Activated effector memory CD4-positive, alpha-beta T cell treated with anti-CD3 and anti-CD28 coated beads, Interleukin-2, amount 50 U/mL, for 16 hours (primary cell): ENCODE data around the gene PTPRM.

Source experiments
- DNase-seq: peaks from one replicate; pipeline ENCODE4 v3.0.0-alpha.2; 2020

PTPRM gene

GRCh38 chr18:8307960-8308359, 740.8 kb downstream of the PTPRM start:
- no peak for DNase-seq

DNA sequence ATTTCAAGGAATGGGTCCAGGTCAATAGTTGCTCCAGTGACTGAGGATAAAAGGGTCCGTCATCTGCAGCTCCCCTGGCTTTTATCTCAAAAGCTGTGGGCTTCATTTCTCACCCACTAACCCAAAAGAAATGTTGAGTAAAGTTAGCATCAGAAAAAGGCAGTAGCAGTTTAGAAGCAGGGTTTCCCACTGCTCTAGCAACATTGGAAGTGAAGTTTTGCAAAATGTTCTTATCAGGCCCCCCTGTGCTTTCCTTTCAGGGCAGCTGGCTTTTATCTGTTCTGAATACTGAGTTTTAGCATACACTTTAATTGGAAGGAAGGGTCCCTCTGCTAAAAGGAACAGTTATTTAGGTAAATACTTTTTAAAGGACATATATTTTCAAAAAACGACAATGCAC, 745.9 kb downstream of the PTPRM start:
- DNase-seq, result no peak

DNA sequence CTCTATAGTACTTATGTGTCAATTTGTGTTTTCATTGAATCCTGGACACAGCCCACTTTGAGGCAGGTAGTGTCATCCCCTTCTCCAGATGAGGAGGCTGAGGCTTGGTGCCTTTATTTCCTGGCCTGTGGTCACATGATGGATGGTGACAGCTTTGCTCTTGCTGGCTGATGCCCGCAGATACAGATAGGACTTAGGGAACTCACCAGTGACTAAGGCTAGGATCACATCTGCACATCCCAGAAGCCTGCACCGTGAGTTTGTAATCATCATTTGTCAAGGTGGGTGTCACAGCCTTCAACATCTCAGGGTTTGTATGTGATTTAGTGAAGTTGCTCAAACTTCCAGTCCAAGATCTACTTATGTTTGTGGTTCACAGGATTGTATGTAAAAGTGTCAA, 747.0 kb downstream of the PTPRM start:
- DNase-seq, result no peak

DNA sequence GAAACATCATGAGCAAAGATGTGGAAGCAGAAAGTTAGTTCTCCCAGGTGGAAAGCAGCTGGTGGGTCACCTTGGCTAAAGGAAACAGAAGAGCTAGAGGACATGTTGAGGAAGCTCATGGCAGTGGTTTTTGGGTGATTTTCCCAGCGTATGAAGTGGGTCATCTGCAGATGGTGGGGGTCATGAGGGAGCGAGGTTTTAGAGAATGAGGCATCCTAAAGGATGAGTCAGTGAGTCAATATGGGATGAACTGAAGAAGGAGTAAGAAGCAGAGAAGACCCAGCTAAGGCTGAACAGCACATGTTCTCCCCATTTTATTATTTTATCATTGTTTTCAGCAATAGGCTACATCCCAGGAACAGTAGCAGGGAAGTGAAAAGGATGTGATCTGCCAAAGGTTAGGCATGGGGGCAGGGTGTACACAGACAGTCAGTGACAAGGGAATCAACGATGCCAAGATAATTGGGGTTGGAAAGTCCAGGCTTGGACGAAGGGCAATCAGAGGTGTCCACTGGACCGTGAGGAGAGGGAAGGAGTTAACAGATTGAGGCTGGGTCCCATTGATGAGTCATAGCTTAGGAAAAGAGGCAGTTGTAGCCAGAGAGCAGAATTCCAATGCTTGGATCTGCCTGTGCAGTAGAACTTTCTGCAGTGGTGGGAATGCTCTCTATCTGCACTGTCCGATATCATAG, 752.8 kb downstream of the PTPRM start:
- DNase-seq, result no peak

DNA sequence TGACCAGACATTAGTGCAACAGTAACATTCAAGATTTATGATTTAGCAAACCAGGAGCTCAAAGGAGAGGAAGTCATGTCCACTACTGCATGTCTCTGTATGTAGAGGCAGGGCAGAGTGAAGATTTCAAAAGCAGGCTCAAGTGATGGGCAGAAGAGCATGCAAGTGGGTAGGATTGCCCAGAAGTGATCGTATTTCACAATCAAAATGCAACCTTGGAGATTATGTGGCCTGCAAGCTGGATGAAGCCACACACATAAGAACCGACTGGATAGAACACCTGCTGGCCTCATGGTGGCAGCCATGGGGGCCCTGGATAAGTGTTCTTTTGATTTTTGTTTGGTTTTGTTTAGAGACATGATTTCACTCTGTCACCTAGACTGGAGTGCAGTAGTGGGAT, 755.4 kb downstream of the PTPRM start:
- DNase-seq, result no peak

DNA sequence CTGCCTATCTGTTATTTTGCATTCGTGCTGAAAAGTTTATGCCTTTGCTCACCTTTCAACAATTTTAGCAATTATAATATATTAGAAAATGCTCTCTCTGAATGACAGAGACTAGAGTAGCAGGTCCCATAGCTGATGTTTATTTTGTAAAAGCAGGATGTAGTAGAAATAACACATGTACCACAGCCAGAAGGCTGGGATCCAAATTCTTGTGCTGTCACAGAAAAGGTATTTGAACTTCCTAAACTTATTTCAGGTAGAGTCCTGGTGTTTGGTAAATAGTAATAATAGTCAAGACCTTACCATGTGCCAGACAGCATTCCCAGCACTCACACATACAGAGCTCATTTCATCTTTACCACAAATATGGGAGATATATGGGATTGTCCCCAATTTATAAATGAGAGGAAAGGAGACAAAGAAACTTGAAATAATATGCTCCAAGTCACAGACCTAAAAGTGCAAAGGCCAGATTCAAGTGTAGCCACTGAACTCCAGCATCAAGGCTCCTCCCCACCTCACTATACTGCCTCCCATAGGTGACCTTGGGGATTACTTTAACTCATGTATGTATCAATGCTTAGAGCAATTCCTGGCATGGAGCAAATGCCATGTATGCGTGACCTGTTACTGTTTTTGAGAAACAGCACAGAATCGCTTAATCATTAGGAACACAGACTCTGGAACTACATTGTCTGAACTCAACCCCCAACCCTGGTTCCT, 757.4 kb downstream of the PTPRM start:
- no peak for DNase-seq

DNA sequence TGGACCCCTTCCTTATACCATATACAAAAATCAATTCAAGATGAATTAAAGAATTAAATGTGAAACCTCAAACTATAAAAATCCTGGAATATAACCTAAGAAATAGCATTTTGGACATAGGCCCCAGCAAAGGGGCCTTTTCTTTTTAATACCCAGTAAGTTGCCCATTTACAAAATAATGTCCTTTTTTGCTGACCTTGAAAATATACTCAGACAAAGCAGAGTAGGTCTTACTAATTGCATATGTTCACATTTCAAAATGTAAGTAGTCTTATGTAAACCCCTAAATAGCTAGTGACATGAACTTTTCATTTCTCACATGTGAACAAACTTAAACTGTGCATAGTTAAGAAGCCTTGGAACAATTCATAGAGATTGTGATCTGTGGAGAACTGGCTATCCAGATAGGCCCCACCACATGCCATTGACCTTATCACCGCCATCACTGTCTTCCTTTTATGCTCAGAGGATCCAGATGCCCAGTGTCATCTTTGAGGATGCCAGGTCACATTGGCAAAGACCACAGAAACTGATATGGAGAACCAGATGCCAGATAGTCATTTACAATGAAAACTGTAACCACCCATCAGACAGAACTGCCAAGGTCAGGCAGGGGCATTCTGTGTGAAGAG, 759.8 kb downstream of the PTPRM start:
- DNase-seq, result no peak

GRCh38 chr18:8328126-8328525, 761.0 kb downstream of the PTPRM start:
- no peak for DNase-seq

DNA sequence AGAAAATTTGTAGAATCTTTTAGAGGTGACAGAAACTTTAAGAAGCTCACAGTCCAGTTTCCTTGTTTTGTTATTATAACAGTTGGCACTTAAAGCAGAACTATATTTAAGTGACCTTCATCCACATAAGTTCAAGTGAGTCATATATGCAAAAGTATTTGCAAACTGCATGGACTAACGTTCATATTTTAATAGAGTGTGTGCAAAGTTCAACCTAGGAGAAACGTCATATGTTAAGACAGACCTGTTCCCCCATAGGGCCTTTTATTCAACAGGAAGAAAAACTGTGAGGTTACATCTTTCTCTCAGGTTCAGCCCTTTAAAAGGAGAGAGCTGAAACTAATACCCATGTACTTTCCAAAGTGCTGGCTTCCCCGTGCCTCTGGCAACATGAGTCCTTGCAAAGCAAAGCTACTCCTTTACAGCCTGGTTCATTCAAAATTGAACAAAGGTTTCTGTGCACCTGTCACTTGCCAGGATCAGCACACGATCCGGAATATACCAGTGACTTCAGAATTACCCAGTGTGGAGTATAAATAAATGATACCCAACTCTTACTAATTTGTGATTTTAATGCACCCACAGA, 762.2 kb downstream of the PTPRM start:
- DNase-seq, result no peak

DNA sequence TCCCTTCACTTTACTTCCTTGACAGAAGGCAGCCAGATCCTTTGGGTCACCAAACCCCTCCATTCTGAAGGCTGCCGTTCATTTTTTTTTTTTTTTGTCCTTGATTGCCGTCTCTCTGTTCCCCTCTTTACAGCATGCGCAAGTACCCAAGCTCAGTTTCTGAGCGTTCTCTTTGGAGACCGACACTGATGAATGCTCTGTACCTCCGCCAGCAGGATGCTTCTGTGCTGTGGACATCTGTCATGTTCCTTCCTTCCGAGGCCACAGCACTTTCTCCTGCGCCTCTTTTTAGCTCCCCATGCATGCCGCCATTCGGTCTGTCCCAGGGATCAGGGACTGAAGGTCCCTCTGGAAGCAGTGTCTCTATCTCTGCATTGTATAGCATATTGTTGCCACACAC, 763.5 kb downstream of the PTPRM start:
- no peak for DNase-seq

GRCh38 chr18:8332286-8332685, 765.2 kb downstream of the PTPRM start:
- DNase-seq, result no peak

DNA sequence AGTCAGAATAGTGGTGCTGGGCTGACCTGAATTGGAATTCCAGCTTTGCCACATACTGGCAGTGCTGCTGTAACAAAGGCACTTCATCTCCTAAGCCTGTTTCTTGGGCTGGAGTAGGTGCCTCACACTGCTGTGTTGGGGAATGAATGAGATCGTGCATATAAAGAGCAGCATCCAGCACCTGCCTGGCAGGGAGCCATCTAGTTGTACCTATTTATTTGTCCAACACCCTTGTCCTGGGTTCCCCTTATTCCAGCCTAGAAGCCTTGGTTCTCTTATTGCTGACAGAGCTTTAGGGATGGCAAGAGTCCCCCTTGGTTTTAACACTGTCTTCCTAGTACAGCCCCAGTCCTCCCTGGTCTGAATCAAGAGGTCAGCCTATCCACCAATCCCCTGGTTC, 766.8 kb downstream of the PTPRM start:
- DNase-seq, result no peak

- DNase-seq, result no peak
Observed at GRCh38 chr18:8337211-8337610, 770.1 kb downstream of the PTPRM start.

DNA sequence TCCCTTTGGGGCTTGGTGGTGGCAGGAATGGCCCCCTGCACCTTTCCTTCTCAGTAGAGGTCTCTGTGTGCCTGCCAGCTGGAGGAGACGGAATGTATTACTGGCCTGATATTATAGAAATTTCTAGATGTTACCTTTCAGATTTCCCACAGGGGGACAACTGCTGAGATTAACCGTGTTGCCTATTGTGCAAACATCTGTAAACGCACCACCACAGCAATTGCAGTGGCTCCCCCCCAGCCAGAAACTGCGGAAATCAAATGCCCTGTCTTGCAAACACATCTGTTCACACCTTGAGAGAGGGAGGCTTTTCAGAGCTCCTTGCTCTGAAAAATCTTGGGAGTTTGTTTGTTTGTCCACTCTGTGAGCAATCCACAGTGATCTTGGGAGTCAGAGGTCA, 772.1 kb downstream of the PTPRM start:
- no peak for DNase-seq

DNA sequence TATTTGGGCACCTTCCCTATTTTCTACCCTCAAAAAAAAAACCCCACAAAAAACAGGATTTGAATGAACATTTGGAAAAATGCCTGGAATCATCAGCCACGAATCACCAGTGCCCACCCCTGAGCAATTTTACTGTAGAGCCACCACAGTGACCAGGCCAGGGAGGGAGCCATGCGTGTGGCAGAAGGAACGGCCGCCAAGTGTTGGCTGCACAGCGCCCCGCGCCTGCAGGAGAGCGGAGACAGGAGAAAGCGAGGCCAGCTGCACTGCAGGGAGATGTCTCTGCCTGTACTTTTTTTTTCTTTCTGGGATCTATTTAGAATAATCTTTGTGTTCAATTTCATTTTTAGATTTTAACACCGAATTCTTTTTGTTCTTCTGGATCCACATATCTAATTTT, 772.8 kb downstream of the PTPRM start:
- no peak for DNase-seq

DNA sequence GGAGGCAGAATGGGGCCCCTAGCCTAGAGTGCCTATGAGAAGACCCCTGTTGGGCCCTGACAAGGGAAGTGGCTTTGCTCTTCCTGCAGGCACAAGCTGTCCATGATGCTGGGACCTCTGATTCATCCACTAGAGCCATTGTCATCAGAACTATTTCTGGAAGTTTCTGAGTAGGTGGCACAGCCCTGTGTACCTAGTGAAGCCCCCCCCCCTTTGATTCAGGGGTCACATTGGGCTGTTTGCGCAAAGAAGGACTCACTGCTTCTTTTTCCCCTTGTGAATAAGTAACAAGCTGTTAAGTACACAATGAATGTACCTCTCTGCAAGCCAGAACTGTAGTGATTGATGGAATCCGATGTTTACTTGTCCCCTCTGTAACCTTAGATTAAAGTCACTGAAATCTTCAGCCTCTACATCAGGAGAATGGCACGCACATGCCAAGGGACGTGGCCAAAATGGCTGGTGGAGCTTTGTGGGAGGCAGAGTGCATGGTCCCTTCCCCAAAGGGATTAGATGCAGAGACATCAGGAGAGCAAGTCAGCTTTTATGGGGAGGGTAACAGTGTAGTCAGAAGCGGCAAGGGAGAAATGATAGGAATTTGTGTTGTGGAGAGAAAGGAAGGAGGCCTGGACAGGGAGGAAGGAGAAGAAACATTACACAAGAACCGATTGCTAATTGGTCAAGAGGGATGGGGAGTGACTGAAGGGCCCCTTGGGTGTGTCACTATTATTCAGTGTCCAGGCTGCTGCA, 774.5 kb downstream of the PTPRM start:
- no peak for DNase-seq

DNA sequence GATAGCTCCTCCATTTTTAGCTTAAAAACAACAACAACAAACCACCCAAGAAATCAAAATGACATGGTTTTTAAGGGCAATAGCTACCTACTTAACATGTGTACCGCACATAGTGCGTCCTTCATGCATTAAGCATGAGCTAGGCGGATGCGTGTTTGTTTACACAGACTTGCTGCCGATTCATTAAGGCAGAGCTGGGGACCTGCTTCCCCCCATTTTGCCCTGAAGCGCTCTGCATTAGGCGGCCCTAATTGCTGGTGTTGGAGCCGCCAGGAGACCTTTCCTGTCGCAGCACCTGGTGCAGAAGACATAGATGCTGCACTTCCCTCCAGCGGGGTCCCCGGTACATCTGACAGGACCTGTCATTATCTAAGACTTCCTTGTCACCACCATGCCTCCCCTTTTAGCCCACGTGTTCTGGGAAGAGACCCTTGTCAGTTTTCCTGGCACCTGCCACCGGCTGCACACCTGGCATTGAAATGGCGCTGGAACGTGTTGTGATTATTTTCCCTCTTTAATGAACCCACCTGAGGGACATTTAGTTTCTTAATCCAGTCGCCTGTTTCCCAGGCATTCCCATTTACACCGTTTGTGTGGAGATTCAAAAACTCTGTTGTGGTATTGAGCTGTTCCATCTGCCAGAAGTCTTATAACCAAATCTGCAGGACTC, 781.1 kb downstream of the PTPRM start:
- DNase-seq, result no peak

DNA sequence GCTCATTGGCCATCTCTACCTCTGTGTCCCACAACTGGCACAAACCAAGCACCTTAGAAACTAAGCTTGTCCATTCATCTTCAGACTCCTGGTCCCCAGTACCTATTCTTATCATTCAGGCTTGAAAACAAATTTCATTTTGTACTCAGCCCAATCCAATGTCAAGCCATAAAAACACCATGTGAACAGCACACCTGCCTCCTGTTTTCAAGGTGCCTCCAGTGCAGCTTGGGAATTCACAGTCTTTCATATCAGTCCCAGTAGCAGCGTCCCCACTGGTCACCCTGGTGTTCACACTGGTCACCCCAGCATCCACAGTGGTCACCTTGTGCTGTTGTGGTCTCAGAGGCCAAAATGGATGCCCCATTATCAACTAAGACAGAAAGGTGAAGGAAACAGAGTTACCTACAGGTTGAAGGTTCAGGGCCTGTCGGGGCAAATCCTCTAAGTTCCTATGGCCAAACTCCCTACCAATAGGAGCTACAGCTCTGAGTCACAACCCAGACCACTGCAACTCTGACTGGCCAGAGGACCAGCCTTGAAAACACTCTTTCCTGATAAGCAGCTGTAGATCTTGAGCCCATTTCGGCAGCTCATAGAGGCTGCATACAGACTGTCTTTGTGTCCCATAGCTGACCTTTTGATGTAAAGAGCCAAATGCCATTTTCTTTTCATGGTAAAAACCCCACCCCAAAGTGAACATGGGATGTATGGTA, 782.6 kb downstream of the PTPRM start:
- no peak for DNase-seq

DNA sequence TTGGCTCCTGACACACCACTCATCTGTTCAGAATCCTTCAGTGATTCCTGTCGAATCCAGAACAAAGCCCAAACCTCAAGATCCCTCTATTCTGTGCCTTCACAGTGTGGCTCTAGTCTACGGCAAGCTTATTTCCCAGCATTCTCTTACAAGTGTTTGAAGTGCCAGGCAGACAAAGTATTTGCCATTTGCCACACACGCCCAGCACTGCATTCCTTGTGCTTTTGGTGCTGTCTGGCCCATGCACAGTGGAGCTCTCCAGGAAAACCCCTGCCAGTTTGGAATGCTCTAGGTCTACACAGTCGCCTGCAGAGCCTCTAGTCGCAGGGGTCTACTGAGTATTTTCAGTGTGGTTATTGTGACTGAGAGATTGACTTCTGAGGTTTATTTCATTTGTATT, 783.5 kb downstream of the PTPRM start:
- DNase-seq, result no peak

GRCh38 chr18:8351161-8351560, 784.0 kb downstream of the PTPRM start:
- DNase-seq, result no peak

- no peak for DNase-seq
Observed at GRCh38 chr18:8354304-8354703, 787.2 kb downstream of the PTPRM start.

GRCh38 chr18:8356001-8356400, 788.9 kb downstream of the PTPRM start:
- no peak for DNase-seq
